Endothelial cell of coronary artery (primary cell): Measurements from ENCODE around the gene VCL. TPM values are rescaled to one million over a fixed set of nuclear protein-coding genes. Genes with fewer than 3 reads are reported as not detected.

Source experiments
- total RNA-seq: library from RNA; depleted of rRNA; stranded (reverse); fragments of >200 nt; gene quantifications from 2 replicates; pipeline ENCODE4 v1.2.3, GENCODE V29; 2014

VCL gene
- total RNA-seq = 140 and 232 TPM in 2 replicates

DNA sequence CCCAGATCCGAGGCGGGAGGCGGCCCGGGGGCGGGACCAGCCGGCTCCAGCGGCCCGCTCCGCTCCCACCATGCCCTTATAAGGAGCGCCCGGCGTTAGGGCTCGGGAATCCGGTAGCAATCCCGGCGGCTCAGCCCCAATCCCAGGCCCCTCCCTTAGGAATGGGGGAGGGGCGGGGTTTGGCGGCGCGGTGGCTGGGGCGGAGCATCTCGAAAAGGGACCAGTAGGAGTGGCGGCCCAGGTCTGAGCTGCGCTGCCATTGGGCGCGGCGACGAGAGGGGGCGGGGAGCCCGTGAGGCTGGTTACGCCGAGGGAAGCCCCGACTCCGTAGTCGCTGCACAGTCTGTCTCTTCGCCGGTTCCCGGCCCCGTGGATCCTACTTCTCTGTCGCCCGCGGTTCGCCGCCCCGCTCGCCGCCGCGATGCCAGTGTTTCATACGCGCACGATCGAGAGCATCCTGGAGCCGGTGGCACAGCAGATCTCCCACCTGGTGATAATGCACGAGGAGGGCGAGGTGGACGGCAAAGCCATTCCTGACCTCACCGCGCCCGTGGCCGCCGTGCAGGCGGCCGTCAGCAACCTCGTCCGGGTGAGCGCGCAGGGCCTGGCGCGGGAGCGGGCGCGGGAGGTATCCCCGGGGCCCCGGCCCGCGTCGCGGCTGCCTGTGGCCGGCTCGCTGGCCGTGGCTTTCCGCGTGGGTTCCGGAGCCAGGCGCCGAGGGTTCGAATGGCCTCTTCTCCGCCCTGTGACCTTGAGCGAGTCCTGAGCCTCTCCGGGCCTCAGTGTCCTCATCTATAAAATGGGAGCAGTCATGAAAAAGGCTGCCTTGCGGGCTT lies at the start of gene VCL:
VCL (plus strand) TSS at position 330 of the 836 bp plus-strand sequence; CDS start at position 422, 92 bp downstream.

DNA sequence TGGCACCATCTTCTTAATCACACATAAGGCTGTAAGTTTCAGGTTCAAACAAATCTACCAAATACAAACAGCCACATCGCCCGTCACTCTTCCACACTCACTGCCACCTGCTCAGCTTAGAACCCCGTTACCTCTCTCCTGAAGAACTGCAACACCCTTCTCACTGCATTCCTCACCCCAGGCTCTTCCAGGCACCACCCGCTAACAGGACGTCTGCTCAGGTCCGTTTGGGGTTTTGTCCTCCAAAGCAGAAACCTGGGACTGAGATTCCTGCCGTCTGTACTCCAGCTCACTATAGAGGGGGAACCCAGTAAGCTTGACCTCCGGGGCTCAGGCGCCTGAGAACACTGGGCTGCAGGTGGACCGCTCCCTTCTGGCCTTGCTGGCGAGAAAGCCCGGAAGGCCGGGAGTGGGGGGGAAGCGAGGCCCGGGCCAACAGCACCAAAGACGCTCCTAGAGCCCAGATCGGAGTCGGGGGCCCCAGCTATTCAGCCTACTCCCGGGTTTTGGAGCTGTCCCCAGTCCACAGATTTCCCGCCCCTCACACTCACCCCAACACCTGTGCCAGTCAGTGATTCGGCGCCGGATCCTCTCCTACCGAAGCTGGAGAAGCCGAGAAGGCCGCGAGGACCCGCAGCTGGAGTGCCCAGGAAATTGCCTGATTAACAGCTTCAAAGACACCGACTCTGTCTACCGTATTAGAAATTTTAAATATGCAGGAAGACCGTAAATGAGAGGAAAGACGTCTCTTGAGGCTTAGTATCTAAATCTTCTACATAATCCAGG lies 152.5 kb downstream of the VCL start, which contains the start of gene AP3M1:
AP3M1 (minus strand) TSS at position 625 of the 786 bp plus-strand sequence. CDS start 12,449 bp downstream, outside the sequence.

DNA sequence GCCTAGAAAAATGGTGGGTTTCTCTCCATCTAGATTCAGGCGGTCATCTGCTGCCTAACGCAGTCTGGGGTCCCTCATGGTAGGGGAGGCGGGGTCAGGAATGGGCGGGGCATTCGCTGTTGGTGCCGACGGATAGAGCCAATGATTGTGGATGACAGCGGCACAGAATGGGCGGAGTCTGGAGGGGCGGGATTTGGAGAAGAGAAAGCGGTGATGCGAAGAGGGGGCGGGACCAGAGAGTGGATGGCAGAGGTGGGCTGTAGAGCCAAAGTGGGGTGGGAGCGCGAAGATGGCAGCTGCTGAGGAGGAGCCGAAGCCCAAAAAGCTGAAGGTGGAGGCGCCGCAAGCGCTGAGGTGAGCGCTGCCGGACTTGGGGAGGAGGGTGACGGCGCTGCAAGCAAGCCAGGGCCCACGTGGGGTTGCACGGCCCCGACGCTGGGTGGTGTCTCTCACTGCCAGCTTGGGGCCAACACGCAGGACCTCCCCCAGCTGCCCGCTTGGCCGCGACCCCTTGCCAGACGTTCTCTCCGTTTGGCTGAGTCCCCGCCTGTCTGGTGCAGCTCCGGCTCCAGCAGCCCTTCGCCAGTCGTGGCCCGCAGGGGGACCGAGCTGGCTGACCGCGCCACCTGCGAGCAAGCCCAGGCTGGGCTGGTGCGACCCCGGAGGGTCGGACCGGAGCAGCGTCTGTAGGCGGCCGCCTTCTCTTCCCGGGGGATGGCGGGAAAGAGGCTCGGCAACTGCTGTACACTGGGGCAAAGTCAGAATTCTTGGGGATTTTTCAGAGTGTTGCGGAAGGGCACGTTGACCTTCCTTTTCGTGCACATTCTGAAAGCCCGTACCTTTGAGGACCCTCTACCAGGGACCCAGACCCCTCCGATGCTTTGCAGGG lies 153.3 kb downstream of the VCL start, which contains the start of gene ADK:
ADK (plus strand) TSS at position 232 of the 889 bp plus-strand sequence; CDS start at position 290, 58 bp downstream.

Other genes with a start within 250 kb of the VCL start
- gene CHCHD1, start 216.1 kb upstream of the VCL start, total RNA-seq = 30.9 and 40.6 TPM in 2 replicates
- 30.0 and 49.1 TPM in 2 replicates for gene ZSWIM8, start 212.5 kb upstream of the VCL start, total RNA-seq
- gene NDST2, start 186.5 kb upstream of the VCL start, total RNA-seq = 11.7 and 20.0 TPM in 2 replicates
- 27.2 and 28.5 TPM in 2 replicates for gene CAMK2G, start 123.6 kb upstream of the VCL start, total RNA-seq
- 45.6 and 46.1 TPM in 2 replicates for gene PLAU, start 87.0 kb upstream of the VCL start, total RNA-seq
- 29.1 and 29.9 TPM in 2 replicates for gene AP3M1, start 152.7 kb downstream of the VCL start, total RNA-seq
- 22.3 and 35.0 TPM in 2 replicates for gene ADK, start 153.1 kb downstream of the VCL start, total RNA-seq